ENCODE measurements around the gene ARL2.

Gene ARL2

GRCh38 chr11:65069217-65069616, 55.3 kb downstream of the ARL2 start:
- Histone ChIP-seq H4K20me1 (ENCODE audit: insufficient read depth, low read length) (no peaks in the 10 kb centered on the region), H3K4me1 (ENCODE audit: low read length) (peaks cover 12% of the 10 kb centered on the region), H3K4me2 (ENCODE audit: low read depth, low read length) (no peak overlapping the region), H3K9me2 (replicated peaks; ENCODE audit: insufficient read depth, low read length) (no peaks in the 10 kb centered on the region), H2AFZ (ENCODE audit: low read length) (no peak overlapping the region), H3K9ac (ENCODE audit: low read length) (no peak overlapping the region), H3K9me3 (replicated peaks; ENCODE audit: insufficient read depth, low read length) (no peaks in the 10 kb centered on the region), H3F3A (ENCODE audit: insufficient read depth, low read length) (no peaks in the 10 kb centered on the region), H3K4me3 (ENCODE audit: low read length) (no peak overlapping the region), H3K27ac (ENCODE audit: low read length) (no peak overlapping the region), H3K36me3 (replicated peaks; ENCODE audit: insufficient read depth, low read length) (no peaks in the 10 kb centered on the region), H3K27me3 (replicated peaks; ENCODE audit: insufficient read depth, low read length) (no peaks in the 10 kb centered on the region), H3K79me2 (ENCODE audit: low read length) (no peaks in the 10 kb centered on the region)
- no peak for DNase-seq
- TF ChIP-seq CTCF (IDR thresholded peaks at IDR 0.05; ENCODE audit: low read length) (no peak), EZH2 (optimal IDR thresholded peaks at IDR 0.05; ENCODE audit: low read depth, low read length) (no peak), EZH2phosphoT487 (IDR thresholded peaks at IDR 0.05; ENCODE audit: low read length) (no peak)
